Amniotic epithelial cell (primary cell): ENCODE measurements around the gene PHF3.

Source experiments
- DNase-seq: peaks from one replicate; pipeline ENCODE4 v3.0.0-alpha.2; 2010; ENCODE audit warnings: low read depth

PHF3 gene, protein sequence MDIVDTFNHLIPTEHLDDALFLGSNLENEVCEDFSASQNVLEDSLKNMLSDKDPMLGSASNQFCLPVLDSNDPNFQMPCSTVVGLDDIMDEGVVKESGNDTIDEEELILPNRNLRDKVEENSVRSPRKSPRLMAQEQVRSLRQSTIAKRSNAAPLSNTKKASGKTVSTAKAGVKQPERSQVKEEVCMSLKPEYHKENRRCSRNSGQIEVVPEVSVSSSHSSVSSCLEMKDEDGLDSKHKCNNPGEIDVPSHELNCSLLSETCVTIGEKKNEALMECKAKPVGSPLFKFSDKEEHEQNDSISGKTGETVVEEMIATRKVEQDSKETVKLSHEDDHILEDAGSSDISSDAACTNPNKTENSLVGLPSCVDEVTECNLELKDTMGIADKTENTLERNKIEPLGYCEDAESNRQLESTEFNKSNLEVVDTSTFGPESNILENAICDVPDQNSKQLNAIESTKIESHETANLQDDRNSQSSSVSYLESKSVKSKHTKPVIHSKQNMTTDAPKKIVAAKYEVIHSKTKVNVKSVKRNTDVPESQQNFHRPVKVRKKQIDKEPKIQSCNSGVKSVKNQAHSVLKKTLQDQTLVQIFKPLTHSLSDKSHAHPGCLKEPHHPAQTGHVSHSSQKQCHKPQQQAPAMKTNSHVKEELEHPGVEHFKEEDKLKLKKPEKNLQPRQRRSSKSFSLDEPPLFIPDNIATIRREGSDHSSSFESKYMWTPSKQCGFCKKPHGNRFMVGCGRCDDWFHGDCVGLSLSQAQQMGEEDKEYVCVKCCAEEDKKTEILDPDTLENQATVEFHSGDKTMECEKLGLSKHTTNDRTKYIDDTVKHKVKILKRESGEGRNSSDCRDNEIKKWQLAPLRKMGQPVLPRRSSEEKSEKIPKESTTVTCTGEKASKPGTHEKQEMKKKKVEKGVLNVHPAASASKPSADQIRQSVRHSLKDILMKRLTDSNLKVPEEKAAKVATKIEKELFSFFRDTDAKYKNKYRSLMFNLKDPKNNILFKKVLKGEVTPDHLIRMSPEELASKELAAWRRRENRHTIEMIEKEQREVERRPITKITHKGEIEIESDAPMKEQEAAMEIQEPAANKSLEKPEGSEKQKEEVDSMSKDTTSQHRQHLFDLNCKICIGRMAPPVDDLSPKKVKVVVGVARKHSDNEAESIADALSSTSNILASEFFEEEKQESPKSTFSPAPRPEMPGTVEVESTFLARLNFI (N-terminal part only)

DNA sequence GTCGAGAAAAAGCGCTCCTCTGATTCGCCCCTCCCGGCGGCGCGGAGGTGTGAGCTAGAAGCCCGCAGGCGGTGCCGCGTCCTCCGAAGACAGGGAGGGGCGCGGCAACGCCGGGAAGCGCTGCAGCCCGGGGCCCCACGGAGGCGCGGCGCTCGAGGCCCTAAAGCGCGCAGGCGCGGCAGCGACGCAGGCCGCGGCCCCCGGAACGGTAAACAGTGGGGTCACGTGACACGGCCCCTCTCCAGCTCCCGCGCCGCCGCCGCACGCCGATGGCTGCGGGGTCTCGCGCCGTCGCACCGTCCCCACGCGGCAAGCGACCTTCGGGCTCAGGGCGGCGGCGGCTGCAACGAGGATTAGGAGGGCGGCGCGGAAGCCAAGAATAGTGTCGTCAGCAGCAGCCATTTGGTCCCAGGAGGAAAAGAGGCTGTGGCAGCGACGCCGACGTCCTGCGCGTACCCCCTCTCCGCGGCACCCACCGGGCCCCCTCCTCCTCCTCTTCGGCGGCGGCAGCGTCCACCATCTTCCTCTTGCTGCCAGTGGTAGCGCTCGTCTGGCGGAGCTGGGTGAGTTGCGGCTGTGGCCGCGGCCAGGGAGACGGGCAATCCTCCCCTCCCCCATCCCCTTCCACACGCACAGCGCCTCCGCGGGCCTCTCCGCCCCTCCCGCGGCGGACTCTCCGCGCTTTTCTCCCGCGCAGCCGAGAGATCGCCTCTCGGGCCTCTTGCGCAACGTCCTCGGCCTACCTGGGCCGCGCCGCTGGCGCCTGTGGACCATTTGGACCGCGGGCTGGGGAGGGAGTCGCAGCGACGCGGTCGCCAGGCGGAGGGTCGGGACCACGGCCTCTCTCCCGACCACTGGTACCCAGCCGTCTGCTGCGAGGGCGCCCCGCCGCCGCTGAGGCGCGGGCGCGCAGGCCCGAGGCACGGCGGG lies at the start of gene PHF3:
Gene PHF3 (plus strand): TSS at position 215 of the 930 bp plus-strand sequence. CDS start 10,750 bp downstream, outside the sequence.
- peak; percentile 85 for DNase-seq

DNA sequence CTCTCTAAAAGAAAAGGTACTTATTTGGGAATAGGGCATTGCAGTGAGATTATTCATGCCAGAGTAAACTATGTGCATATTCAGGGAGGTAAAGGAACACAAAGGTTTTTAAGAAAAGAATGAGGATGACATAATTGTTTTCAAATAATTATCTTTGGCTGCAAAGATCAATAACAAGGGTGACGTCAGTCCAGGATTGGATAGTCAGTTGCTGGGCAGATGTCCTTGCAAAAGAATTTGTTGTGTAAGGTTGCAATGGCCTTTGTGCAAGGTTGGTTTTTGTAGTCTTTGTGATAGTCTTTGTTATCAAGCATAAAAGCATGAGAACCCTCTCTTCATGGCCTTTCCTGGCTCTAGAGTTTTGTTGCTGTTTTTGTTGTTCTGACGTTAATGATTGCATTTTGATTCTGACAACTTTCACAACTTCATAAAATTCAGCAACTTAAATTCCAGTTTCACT lies 45.6 kb upstream of the PHF3 start:
- no peak for DNase-seq

DNA sequence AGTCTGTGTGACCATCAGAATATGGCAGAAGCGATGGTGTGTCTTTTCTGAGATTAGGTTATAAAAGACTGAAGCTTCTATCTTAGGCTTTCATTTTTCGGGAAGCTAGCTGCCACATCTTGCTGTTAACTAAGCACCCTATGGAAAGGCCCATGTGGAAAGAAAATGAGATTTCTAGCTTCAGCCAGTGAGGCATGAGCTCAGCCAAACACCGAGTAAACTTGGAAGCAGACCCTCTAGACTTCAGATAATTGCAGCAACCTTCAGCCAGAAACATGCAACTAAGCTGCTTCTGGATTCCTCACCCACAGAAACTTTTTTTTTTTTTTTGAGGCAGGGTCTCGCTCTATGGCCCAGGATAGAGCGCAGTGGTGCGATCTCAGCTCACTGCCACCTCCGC lies 42.7 kb upstream of the PHF3 start:
- no peak for DNase-seq

GRCh38 chr6:63597141-63598048 lies 38.2 kb upstream of the PHF3 start:
- peak; percentile 15 for DNase-seq

DNA sequence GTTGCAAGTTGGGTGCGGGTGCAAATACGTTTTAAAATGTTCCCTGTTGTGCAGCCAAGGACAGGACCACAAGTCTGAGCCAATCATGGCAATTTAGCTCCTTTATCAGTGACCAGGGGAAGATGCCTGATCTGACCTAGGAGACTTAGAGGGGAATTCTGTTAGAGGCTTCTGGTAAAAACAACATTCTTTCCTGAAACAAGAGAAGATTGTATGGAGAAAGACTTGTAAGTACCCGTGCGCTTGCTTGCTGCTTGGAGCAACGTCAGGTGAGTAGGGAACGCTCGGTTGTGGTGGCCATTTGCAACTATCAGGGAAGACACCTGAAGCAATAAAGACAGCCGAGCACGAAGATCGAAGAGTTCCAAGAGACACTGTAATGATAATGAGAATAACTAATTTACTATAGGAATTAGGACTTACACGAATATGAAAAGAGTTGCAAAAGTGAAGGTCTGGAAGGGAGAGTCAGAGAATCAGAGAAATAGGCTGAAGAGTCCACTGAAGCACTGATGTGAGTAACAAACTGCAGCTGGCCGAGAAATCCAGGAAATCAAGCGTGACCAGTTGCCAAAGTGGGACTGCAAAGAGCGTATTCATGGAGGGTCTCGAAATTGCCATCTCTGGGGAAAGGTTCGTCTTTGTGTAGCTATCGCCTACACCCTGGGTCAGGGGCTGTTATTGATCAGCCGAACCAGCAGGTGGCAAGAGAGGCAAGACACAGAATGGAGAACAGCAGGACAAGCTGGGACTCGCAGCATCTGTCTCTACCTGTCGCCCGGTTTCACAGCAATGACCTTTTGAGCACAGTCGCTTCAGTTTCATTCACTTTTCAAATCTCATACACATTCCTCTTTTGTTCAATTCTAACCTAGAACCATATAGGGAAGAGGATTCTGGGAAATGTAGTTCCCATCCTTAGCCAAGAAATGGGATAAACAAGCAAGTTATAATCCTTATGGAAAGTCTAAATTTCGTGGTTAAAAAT lies 37.3 kb upstream of the PHF3 start:
- peak; percentile 39 for DNase-seq

DNA sequence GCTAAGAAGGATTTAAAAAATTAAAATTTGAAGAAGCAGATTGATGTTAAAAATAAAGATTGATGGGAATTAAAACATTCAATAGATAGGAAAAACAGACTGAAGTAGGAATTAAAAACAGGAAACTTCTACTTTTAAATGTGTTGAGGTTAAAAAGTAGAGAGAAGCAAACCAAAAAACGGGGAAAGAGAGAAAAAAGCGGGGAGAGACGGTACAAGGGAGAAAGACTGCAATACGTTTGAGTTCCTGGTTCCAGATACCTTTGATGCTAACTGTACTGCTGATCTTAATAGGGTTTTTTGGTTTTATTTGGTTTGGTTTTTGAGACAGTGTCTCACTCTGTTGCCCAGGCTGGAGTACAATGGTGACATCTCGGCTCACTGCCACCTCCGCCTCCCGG lies 36.4 kb upstream of the PHF3 start:
- DNase-seq = no peak

GRCh38 chr6:63600136-63600535 lies 35.5 kb upstream of the PHF3 start:
- no peak for DNase-seq

DNA sequence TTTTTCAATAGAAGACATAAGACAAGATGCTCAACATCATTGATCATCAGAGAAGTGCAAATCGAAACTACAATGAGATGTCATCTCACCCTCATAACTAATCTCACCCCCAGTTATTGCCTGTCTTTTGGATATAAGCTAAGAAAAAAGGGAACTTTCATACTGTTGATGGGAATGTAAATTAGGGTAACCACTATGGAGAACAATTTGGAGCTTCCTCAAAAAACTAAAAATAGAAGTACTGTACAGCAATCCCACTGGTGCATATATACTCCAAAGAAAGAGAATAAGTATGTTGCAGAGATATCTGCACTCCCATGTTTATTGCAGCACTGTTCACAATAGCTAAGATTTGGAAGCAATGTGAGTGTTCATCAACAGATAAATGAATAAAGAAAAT lies 26.4 kb upstream of the PHF3 start:
- DNase-seq = no peak

DNA sequence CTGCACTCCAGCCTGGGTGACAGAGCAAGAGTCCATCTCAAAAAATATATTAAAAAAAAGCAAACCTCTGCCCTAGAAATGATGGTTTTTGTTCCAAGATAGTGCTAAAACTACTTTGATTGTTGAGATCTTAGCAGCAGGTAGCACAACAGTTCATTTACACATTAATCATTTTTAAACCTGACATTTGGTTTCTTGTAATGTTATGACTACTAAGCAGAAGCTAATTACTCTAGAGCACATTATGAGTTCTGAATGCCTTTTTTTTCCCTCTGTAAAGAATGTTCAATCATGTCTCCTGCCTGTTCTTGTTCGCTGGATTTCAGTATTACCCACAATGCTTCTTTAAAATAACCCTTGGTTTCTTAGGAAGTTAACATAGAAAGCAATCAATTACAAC lies 24.7 kb upstream of the PHF3 start:
- DNase-seq = no peak

DNA sequence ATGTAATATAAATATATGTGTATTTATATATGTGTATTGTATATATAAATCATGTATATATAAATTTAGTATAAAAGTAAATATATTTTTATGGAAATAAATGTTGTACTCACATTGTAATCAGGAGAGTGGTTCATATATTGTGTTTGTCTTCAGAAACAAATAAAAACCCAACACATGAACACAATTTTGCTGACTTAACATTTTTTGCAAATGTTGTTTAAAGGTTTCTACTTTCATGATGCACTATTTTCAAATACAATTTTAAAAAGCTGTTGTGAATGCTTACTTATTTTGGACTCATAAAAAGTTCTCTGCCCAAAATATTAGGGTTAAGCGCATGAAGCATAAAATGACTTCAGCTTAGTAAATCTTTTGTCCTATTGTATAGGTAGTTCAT lies 24.0 kb upstream of the PHF3 start:
- DNase-seq = no peak

DNA sequence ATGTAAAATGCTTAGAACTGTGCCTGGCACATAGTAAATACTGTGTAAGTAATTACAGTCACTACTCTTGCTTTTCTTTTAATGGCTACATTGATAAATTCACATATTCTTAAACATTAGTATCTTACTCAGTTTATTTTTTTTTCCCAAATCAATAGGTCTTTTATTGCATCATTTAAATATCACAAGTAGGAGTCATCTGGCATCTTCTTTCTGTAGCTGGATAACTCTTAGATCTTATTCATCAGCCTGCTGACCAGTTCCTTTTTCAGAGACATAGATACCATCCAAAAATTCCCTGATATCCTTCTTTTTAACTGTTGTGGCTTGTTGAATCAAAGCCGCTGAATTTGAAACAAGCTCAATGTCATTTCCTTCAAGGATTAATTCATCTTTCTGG lies 20.0 kb upstream of the PHF3 start:
- DNase-seq = no peak

DNA sequence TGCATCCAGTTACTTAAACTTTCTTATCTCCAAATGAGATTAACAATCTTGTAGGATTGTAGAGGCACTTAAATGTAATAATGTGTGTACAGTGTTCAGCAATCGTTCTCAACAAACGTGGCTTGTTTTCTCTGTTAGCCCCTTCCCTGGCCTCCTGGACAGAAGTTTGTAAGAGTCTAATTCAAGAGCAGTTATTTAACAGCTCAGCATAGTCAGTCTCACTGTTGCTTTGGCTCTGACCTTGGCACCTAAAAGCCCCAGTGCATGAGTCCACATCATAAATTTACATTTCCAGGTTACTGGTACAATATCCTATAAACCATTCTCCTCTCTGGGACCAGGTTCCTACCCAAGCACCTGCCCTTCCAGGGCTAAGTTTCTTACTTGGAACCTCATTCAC lies 11.5 kb upstream of the PHF3 start:
- DNase-seq = no peak

- no peak for DNase-seq
These were observed 5.1 kb upstream of the PHF3 start for GRCh38 chr6:63630466-63630865.

DNA sequence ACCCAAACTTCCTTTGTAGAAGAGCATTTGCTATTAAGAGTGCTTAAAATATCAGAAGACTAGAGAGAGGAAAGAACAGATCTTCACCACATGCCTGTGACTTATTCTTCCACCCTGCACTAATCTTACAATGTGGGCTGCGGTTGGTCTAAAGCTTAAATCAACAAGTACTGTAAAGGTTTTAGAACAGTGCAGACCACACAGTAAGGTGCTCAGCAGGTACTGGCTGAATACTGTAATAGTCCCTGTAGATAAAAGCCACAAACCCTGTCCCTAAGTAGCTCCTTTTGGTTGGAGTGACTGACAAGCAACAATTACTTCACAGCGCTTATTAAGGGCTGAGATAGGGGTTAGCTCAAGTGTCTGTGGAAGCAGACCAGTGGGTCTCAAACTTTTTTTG lies 972 bp upstream of the PHF3 start:
- DNase-seq = peak; percentile 64

- DNase-seq = no peak
These were observed 401 bp upstream of the PHF3 start for GRCh38 chr6:63635215-63635587.

DNA sequence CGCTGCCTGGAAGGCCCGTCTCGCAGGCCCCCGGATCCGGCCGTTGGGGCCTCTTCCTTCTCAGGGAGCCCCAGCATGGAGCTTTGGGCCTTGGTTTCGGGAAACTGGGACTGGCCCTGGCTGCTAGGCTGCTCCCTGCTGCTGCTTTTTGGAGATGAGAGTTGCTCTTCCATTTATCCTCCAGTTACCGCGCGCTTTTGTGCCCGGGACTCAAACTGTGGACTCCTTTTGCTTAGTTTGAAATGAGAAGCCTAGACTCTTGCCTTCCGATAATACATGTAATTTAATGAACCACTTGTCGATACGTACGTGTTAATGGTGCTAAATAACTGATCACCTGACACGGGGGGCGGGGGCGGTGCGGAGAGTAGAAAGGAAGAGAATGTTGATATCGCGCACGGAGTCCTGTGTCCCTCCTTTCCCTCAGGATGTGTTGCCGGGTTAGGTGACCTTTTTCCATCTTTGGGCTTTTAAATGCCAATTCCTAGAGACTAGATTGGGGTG lies 968 bp downstream of the PHF3 start:
- no peak for DNase-seq

DNA sequence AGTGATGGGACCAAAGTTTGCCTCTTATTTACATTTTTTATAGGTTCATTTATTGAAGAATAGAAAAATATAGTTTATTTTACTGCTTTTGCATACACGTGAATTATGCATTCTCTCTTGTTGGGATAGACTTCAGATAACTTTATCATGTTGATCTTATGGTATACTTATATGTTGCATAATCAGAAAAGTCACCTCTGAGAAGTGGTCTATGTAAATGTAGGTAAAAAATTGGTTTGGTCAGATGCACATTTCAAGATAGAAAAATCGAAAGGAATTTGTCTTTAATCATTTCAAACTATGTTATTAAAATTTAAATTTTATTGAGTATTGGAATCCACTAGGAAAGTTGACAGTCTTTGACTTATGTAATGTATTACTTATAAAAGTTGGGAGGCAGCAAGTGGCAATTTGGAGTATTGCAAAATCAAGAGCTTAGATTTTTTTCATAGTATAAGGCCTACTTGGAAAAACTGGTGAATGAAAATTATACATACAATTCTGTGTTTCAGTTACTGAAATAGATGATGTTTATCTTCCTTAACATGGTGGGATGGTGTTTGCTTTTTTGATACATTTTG lies 2.4 kb downstream of the PHF3 start:
- DNase-seq = no peak

DNA sequence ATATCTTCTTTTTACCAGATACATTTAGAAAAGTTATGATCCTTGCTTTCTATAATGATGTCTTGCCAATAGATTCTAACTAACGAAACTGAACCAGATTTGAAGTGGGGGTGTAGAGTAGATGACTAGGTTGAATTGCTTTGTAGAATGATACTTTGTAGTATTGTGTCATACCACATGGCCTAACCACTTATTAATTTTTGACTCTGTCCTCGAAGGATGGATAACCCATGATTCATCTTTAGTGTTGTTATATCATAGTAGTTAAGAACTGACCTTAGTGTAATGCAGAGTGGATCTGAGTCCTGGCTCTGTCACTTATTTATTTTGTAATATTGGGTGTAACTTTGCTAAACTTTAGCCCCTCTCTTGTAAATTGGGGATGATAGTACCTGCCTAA lies 4.5 kb downstream of the PHF3 start:
- DNase-seq = peak; percentile 77
